ENCODE results near the gene ATG101.
"Not testable (repeated sequence)": the region's sequence is repeated elsewhere in the genome, so short reads cannot be mapped to it uniquely, and the experiment has no call there.

The ATG101 gene

DNA sequence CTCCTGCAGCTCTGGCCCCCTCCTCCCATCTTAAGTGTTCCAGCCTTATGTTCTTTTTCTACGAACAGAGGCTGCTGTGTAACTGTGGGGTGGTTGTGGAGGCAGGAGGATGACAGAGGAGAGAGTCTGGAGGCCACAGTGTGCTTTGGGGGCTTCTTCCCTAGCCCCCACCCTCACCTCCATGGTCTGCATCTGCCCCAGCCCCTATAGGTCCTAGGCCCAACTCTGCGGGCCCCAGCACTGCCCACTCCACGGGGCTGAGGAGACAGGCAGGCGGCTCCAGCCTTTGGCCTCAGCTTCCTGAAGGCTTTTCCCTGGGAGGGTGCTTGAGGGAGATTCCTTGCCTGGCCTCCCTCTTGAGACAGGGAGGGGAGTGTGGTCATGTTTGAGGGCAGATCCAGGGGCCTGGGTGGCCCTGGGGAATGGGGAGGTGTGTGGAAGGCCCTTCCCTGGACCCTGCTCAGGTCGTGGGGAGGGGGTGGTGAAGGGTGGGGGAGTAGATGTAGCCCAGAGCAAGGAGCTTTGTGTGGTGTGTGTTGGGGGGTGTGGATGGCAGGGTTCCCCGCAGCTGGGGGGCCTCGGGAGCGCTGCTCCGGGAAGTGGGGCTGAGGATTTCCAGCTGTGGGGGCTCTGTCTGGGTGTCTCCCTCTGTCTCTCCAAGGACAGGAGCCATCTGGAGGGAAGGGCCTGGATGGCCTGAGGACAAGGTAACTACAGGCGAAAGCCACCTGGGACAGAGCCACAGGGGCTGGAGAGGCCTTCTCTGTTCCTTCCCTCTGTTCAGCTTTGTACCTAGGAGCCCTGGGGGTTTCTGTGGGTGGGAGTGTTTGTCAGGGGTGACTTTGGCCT lies 10.8 kb downstream of the ATG101 start:
- DNase-seq: no peak

DNA sequence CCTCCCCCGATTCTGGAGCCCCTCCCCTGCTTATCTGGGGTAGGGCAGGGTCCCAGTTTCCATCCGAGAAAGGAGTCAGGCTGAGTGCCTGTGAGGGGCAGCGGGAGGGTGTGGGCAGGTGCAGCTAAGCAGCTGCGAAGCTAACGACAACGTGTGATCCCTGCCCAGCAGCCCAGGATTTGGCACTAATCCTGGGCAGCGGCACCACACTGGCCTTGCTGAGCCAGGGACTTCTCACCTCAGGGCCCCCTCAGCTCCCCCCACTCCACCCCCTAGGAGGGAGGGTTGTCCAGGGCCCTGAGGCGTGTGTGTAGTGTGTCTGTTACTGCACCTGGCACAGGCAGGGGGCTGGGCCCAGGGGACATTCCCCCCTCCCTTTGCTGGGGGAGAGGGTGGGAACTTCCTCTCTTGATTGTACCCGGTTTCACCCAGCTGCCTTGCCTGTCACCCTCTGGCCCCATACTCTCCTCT lies 11.5 kb downstream of the ATG101 start:
- DNase-seq: no peak

DNA sequence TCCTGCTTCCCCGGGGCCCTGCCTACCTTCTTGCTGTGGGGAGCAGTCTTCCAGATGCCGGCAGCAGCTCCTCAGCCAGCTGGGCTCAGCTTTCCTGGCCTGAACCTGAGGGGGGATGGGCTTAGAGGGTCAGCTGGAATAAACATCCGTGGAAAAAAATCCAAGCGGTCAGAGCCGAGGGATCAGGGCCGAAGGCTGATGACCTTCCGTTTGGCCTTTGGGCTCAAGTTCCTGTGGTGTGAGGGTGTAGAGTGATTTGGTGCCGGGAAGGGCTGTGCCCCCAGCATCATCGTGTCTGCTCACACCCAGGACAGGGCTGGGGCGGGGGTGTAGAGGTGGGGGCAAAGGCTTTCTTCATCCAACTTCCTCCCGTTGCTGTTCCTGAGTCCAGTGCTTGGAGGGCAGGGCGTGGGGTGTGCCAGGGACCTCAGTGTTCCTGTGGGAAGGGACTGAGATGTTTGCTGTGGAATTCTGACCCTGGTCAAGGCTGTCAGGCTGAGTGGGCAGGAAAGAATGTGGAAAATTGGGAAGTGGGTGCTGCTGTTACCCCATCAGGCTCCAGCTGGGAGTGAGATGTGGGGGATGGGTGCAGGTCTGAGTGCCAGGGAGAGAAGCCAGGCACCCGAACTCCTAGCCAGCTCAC lies 12.4 kb downstream of the ATG101 start:
- DNase-seq: no peak

- no peak for DNase-seq
Measured at GRCh38 chr12:52082669-52082987, 12.8 kb downstream of the ATG101 start.

GRCh38 chr12:52082988-52083637 lies 13.3 kb downstream of the ATG101 start:
- peak; percentile 88 for DNase-seq

- DNase-seq: no peak
Measured at GRCh38 chr12:52083638-52083996, 13.8 kb downstream of the ATG101 start.

GRCh38 chr12:52084491-52085231 lies 14.9 kb downstream of the ATG101 start:
- DNase-seq: no peak

DNA sequence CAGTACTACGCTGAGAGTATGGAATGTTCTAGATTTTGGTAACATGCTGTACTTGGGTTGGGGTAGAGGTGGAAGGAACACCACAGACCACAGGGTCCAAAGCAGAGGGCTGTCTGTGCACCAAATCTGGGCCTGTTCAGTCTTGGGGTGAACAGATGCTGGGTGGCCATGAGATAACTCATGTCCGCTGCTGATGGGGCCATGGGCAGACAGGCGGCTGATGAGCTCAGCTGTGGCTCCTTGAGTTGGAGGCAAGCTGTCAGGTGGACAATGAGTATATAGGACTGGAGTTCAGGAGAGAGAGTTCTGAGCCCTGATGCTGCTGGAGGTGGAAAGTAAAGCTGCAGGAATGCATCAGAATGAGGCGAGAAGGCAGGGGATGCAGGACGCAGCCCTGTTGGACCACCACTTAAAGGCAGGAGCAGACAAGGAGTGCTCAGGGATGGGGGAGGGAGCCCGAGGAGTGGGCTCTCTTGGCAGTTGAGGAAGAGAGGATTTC lies 16.0 kb downstream of the ATG101 start:
- DNase-seq: no peak

GRCh38 chr12:52086366-52086765 lies 16.6 kb downstream of the ATG101 start:
- DNase-seq: no peak

DNA sequence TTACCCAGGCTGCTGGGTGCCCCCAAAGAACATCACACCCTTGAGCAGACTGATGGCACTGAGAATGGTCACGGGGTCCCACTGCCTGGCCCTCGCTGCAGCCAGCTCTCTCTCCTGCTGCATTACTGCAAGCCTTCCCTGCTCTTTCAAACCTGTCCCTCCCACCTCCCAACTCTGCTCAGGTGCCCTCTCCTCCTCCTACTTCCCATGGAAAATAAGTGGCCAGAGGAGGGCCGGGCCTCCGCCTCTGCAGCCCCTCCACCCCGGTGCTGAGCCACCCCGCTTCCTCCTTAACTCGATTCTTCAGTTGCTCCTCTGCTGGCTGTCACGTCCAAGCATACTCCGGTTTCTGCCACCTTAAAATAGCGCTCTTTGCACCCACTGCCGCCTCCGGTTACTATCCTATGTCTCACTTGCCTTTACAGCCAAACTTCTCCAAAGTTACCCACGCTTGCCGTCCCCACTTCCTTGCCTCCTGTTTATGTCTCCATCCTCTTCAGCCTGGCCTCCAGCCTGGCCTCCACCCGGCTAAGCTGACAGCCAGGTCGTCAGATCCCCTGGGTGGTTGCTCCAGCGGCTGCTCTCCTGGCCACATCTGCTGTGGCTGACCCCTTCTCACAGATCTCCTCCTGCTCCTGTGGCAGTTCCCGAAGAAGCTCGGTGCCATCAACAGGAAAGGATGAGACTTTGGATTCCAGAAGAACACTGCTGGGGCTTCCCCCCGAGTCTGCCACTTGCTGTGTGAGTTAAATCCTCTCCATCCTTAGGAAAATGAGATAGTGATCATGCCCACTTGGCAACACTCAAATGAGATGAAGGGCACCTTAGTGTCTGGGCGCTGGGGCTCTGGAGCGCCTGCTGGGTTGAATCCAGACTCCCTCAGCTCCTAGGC lies 17.4 kb downstream of the ATG101 start:
- no peak for DNase-seq

DNA sequence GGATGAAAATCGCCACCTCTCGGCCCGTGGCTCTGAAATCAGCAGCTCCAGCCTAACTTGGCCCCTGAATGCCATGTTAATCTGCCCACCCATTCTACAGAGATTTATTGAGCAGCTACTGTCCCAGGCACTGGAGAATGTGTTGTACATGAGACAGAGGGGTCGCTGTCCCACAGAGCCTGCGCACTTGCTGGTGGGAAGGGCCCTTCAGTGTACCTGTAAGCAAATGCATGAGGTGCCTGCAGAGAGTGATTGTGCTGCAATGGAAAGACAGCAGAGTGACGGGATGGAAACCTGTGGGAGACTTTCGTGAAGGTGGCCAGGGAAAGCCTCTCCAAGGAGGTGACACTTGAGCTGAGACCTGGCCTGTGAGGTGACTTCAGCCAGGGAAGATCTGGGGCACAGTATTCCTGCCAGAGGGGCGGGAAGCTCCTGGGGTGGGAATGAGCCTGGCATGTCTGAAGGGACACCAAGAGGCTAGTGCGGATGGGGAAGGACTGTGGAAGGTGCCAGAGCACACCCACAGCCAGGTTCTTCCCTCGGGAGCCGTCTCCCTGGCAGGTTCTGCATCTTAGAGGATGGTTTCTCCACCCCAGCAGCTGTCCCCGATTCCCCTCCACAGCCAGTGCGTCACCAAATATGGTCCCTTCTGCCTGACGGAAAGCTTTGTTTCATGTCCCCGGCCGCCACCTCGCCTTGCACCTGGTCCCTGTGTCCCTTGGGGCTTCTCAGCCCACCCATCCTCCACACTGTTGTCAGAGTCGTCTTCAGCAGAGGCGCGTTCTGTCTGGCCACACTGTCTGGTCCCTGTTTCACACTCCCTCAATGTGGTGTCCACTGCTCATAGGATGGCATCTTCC lies 18.4 kb downstream of the ATG101 start:
- peak; percentile 45 for DNase-seq

- peak; percentile 26 for DNase-seq
Measured at GRCh38 chr12:52089491-52089890, 19.7 kb downstream of the ATG101 start.

- DNase-seq: no peak
Measured at GRCh38 chr12:52090291-52090690, 20.5 kb downstream of the ATG101 start.

GRCh38 chr12:52091061-52091460 lies 21.3 kb downstream of the ATG101 start:
- no peak for DNase-seq

- no peak for DNase-seq
Measured at GRCh38 chr12:52091869-52092268, 22.1 kb downstream of the ATG101 start.

- DNase-seq: no peak
Measured at GRCh38 chr12:52093346-52093745, 23.6 kb downstream of the ATG101 start.

GRCh38 chr12:52096332-52097044 lies 26.7 kb downstream of the ATG101 start:
- no peak for DNase-seq

DNA sequence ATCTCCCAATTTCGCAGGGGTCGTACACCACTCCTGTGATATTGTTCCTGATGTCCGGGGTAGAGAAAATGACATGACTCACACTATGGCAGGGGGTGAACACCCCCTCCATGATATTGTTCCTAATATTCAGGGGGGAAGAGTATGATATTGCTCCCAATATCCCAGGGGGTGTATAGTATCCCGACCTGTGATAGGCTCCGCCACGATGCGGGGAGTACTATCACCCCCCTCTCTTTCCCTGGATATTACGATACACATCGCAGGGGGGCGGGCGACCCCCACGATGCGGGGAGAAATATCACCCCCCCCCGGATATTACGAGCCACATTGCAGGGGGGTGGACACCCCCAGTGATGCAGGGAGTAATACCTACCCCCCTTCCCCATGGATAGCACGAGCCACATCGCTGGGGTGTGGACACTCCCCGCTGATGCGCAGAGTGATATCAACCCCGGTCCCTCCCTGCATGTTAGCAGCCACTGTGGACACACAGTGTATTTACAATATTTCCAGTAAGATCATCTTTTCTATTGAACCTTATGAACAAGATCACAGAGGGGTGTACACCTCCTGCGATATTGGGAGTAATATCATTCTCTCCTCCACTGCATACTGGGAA lies 27.4 kb downstream of the ATG101 start:
- no peak for DNase-seq

DNA sequence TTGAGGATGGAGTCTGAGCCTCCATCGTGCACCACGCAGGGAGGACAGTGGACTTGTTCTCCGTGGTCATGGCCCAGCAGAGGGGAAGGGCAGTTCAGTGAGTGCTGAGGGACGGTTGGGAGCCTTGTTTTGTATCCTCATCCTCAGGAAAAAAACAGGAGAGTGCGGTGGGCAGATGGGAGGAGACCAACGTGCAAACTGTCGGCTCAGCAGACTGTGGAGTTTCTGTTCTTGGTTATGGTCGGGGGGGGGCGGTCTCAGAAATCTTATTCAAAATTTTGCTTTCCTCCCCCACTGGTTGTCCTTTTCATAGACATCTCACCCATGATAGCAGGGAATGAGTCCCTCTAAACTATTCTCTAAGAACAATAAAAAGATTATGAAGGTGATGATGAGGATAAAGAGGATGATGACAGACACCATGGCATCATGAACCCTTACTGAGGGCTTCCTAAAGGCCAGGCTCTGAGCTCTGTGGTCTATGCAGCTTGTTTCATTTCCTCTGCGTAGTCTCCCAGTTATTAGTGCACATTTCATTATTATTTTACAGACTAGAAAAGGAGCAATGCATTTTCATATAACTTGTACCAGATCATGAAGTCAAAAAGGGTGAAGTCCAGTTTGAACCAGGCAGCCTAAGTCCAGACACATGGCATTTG lies 34.8 kb downstream of the ATG101 start:
- DNase-seq: not testable (repeated sequence)

Data from activated CD8-positive, alpha-beta memory T cell treated with anti-CD3 and anti-CD28 coated beads for 24 hours (primary cell).